HepG2 (cell line): Measurements from ENCODE around the gene P3H2.

Experiments
- FOXA1 ChIP-seq, 2 experiments: fragments of 450-650 bp in 1 of 2; sonication (generic) in 1 of 2; formaldehyde crosslinking in 1 of 2; IDR thresholded peaks; 2 replicates each; pipeline versions ENCODE4 v1.4.0 to v1.6.1; 2016 to 2020; ENCODE audit warnings: missing genetic modification reagents in 1 of 2
- KDM2A ChIP-seq: sonication (generic); formaldehyde crosslinking; IDR thresholded peaks from 2 replicates; pipeline ENCODE4 v1.4.0; 2020; ENCODE audit warnings: low read depth, missing genetic modification reagents, borderline replicate concordance
- KLF6 ChIP-seq: IDR thresholded peaks from 2 replicates; pipeline ENCODE4 v1.8.0; 2016; ENCODE audit warnings: missing biosample characterization, missing genetic modification reagents
- NFIC ChIP-seq: IDR thresholded peaks from 2 replicates; pipeline ENCODE4 v1.6.1; 2012; ENCODE audit warnings: mild to moderate bottlenecking, low read length, inconsistent platforms
- POLR2A ChIP-seq, 2 experiments: IDR thresholded peaks; 2 replicates each; pipeline ENCODE4 v1.6.1; 2011; ENCODE audit warnings: low read depth in 2 of 2, low read length in 2 of 2, mild to moderate bottlenecking in 1 of 2, moderate library complexity in 1 of 2; ENCODE audit not compliant: insufficient read depth in 1 of 2
- SALL2 ChIP-seq: sonication (generic); formaldehyde crosslinking; IDR thresholded peaks from 2 replicates; pipeline ENCODE4 v1.8.1; 2023; ENCODE audit warnings: mild to moderate bottlenecking, missing genetic modification reagents, inconsistent platforms
- SMC3 ChIP-seq: IDR thresholded peaks from 2 replicates; pipeline ENCODE4 v1.6.1; 2011; ENCODE audit warnings: low read length, improper control_type of control experiment
- TAF1 ChIP-seq: sonication (generic); formaldehyde crosslinking; IDR thresholded peaks from 2 replicates; pipeline ENCODE4 v1.4.0; 2020; ENCODE audit warnings: missing genetic modification reagents
- ZNF644 ChIP-seq: IDR thresholded peaks from 2 replicates; pipeline ENCODE4 v1.6.1; 2016; ENCODE audit warnings: low read depth
- ZNF713 ChIP-seq: sonication (generic); formaldehyde crosslinking; IDR thresholded peaks from 2 replicates; pipeline ENCODE4 v1.4.0; 2020; ENCODE audit warnings: mild to moderate bottlenecking, missing genetic modification reagents
- TF ChIP-seq, protein P1 (sequence below): sonication (generic); formaldehyde crosslinking; conservative IDR thresholded peaks from 2 replicates; pipeline ENCODE4 v1.4.0; 2020; ENCODE audit warnings: missing genetic modification reagents
- TF ChIP-seq, protein P2 (sequence below): sonication (generic); formaldehyde crosslinking; IDR thresholded peaks from 2 replicates; pipeline ENCODE4 v1.5.0; 2020; ENCODE audit warnings: mild to moderate bottlenecking, missing genetic modification reagents, moderate library complexity

DNA sequence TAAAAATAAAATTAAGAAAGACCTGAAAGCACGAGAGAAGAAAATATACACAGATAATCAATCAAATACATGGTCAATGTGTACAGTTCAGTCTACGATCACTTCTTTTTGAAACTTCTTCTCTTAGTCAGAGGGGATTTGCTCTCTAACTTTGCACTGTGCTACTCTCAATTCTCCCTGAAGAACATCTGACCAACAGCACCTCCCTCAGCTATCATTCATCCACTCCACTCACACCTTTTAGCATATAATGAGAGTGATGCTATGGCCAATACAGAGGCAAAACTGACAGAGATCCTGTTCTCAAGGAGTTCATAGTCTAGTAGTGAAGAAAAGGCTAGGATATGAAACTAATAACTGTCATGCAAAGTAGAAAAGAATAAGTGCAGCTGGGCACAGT, 45.9 kb downstream of the P3H2 start:
- TF ChIP-seq, protein P1, sequence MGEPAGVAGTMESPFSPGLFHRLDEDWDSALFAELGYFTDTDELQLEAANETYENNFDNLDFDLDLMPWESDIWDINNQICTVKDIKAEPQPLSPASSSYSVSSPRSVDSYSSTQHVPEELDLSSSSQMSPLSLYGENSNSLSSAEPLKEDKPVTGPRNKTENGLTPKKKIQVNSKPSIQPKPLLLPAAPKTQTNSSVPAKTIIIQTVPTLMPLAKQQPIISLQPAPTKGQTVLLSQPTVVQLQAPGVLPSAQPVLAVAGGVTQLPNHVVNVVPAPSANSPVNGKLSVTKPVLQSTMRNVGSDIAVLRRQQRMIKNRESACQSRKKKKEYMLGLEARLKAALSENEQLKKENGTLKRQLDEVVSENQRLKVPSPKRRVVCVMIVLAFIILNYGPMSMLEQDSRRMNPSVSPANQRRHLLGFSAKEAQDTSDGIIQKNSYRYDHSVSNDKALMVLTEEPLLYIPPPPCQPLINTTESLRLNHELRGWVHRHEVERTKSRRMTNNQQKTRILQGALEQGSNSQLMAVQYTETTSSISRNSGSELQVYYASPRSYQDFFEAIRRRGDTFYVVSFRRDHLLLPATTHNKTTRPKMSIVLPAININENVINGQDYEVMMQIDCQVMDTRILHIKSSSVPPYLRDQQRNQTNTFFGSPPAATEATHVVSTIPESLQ (CRISPR knock-in tag): no peak
- TF ChIP-seq KLF6 (no peak), ZNF644 (CRISPR knock-in tag) (no peak), SALL2 (CRISPR knock-in tag) (no peak), FOXA1 (IDR thresholded peaks at IDR 0.05) (no peak), FOXA1 (CRISPR knock-in tag; IDR thresholded peaks at IDR 0.05) (no peak), SMC3 (no peak), POLR2A (IDR thresholded peaks at IDR 0.05; ENCODE audit: insufficient read depth in 1 of 2, low read depth in 2 of 2, low read length in 2 of 2) (no peak), TAF1 (no peak), NFIC (no peak), ZNF713 (CRISPR knock-in tag) (no peak), KDM2A (CRISPR knock-in tag) (no peak)
- TF ChIP-seq, protein P2, sequence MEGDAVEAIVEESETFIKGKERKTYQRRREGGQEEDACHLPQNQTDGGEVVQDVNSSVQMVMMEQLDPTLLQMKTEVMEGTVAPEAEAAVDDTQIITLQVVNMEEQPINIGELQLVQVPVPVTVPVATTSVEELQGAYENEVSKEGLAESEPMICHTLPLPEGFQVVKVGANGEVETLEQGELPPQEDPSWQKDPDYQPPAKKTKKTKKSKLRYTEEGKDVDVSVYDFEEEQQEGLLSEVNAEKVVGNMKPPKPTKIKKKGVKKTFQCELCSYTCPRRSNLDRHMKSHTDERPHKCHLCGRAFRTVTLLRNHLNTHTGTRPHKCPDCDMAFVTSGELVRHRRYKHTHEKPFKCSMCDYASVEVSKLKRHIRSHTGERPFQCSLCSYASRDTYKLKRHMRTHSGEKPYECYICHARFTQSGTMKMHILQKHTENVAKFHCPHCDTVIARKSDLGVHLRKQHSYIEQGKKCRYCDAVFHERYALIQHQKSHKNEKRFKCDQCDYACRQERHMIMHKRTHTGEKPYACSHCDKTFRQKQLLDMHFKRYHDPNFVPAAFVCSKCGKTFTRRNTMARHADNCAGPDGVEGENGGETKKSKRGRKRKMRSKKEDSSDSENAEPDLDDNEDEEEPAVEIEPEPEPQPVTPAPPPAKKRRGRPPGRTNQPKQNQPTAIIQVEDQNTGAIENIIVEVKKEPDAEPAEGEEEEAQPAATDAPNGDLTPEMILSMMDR (CRISPR knock-in tag): no peak
